ENCODE results near the gene MVB12A. TPM values are rescaled to one million over a fixed set of nuclear protein-coding genes. Genes with fewer than 3 reads are reported as not detected.

The MVB12A gene
- total RNA-seq, 2 donors from 2014 or later = 25.3 to 103 TPM

DNA sequence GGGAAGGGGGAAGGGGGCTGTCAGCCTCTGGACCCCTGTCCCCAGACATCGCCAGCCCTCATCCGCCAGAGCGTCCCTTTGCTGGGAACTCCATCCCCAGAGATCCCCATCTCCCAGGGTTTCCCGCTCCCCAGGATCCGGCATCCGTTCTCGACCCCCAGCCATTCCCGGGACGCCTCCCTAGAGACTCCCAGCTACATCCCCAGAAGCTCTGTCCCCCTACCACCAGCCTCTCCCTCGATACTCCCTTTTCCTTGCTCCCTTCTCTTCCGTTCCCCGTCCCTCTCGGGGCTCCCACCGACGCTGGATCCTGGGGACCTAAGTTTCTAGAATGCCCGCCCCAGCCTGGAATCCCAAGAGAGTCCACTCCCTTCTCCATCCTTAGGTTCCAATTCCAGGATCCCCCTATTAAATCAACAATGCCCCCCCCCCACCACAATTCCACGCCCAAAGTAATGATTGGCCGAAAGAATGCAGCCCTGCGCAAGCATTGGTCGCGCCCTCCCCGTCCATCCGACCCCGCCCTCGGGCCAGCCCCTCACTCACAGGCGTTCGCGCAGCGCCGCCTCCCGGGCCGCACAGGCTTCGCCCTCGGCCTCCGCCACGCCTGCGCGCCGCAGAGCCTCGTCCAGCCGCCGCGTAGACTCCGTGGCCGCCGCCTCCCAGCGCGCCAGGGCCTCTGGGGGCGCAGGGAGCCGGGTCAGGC is 29.0 kb upstream of the MVB12A start:
- H3K36me3 ChIP-seq = no peaks in the 10 kb centered on the region
- ATAC-seq (ENCODE audit: insufficient number of reproducible peaks, low FRiP score, low read depth) (peak; percentile 71), DNase-seq (ENCODE audit: low spot score) (peak; percentile 71)
- peaks cover 3 to 14% of the 10 kb centered on the region in 2 donors for H3K4me1 ChIP-seq (ENCODE audit: control insufficient read depth in 1 of 2, low read depth in 2 of 2)
- H3K4me3 ChIP-seq = peak overlapping the region; percentile 83
- peak; percentile 70 for TF ChIP-seq CTCF (IDR thresholded peaks at IDR 0.05)
- no peaks in the 10 kb centered on the region for H3K9me3 ChIP-seq
- H3K27ac ChIP-seq = no peak overlapping the region
- H3K27me3 ChIP-seq (replicated peaks; ENCODE audit: insufficient read depth) = no peaks in the 10 kb centered on the region

GRCh38 chr19:17391371-17392151 is 28.3 kb upstream of the MVB12A start:
- TF ChIP-seq CTCF (IDR thresholded peaks at IDR 0.05) = peak; percentile 11
- peak overlapping the region; percentile 83 for H3K4me3 ChIP-seq
- DNase-seq (ENCODE audit: low spot score) = no peak

GRCh38 chr19:17393002-17393401 is 26.8 kb upstream of the MVB12A start:
- no peak overlapping the region for H3K27ac ChIP-seq

More at GRCh38 chr19:17391371-17392151, 28.3 kb upstream of the MVB12A start:
- ATAC-seq (ENCODE audit: insufficient number of reproducible peaks, low FRiP score, low read depth) = no peak
- H3K27me3 ChIP-seq (replicated peaks; ENCODE audit: insufficient read depth) = no peaks in the 10 kb centered on the region
- H3K27ac ChIP-seq = no peak overlapping the region
- H3K9me3 ChIP-seq = no peaks in the 10 kb centered on the region
- peaks cover 3 to 13% of the 10 kb centered on the region in 2 donors for H3K4me1 ChIP-seq (ENCODE audit: control insufficient read depth in 1 of 2, low read depth in 2 of 2)
- no peaks in the 10 kb centered on the region for H3K36me3 ChIP-seq

DNA sequence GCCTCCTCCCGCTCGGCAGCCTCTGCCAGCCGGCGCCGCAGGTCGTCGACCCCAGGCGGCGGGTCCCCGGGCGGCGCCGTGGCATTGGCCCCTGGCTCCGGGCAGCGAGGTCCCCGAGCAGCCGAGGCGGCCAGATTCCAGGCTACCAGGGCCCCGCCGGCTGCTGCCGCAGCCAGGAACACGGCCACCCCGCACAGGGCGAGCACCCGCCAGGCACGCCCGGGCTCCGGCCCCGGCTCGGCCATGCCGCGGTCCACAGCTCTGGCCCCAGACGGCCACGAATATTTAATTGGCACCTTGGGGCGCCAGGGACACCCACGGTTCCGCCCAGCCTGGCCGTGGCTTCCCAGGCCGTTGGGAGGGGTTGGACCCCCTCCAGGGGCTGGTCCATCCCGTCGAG is 25.9 kb upstream of the MVB12A start, which contains the start of gene CCDC194:
CCDC194 (minus strand) TSS at position 283 of the 400 bp plus-strand sequence; CDS start at position 245, 38 bp downstream.
- no peaks in the 10 kb centered on the region for H3K36me3 ChIP-seq
- H3K4me3 ChIP-seq = no peak within 1 kb of the TSS
- no peak for TF ChIP-seq CTCF (IDR thresholded peaks at IDR 0.05)
- no peaks in the 10 kb centered on the region for H3K27me3 ChIP-seq (replicated peaks; ENCODE audit: insufficient read depth)
- ATAC-seq (ENCODE audit: insufficient number of reproducible peaks, low FRiP score, low read depth) = no peak
- no peaks in the 10 kb centered on the region for H3K9me3 ChIP-seq
- no peak for DNase-seq (ENCODE audit: low spot score)
- no peak within 1 kb of the TSS for H3K27ac ChIP-seq
- H3K4me1 ChIP-seq (ENCODE audit: control insufficient read depth in 1 of 2, low read depth in 2 of 2) = peaks cover 3 to 13% of the 10 kb centered on the region in 2 donors

More at GRCh38 chr19:17393002-17393401, 26.8 kb upstream of the MVB12A start:
- Histone ChIP-seq H3K9me3 (no peaks in the 10 kb centered on the region), H3K36me3 (no peaks in the 10 kb centered on the region), H3K4me1 (ENCODE audit: control insufficient read depth in 1 of 2, low read depth in 2 of 2) (peaks cover 3 to 13% of the 10 kb centered on the region in 2 donors), H3K4me3 (no peak overlapping the region), H3K27me3 (replicated peaks; ENCODE audit: insufficient read depth) (no peaks in the 10 kb centered on the region)
- TF ChIP-seq CTCF (IDR thresholded peaks at IDR 0.05) = no peak
- DNase-seq (ENCODE audit: low spot score) = no peak
- ATAC-seq (ENCODE audit: insufficient number of reproducible peaks, low FRiP score, low read depth) = no peak

DNA sequence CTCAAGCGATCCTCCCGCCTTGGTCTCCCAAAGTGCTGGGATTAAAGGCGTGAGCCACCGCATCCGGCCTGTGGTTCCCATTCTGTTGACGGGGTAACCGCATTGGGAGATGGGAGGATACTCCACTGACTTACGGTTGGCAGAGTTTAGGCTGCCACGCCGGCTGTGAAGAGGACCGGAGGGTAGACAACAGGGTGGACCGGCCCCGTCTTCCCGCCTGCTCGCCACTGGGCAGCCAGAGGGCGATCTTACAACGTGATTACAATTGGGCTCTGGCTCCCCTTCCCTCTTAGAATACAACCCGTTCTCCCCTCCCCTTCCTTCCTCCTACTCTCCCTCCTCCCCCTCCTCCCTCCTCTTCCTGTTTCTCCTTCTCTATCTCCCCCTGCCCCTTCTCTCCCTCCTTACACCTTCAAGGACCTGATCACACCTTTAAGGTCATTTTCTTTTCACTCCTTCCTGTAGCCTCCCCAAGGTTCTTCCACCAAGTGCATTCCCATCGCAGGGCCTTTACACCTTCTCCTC is 24.9 kb upstream of the MVB12A start:
- no peaks in the 10 kb centered on the region for H3K36me3 ChIP-seq
- no peak for DNase-seq (ENCODE audit: low spot score)
- no peak for ATAC-seq (ENCODE audit: insufficient number of reproducible peaks, low FRiP score, low read depth)
- no peaks in the 10 kb centered on the region for H3K27me3 ChIP-seq (replicated peaks; ENCODE audit: insufficient read depth)
- H3K4me1 ChIP-seq (ENCODE audit: control insufficient read depth in 1 of 2, low read depth in 2 of 2) = peaks cover 3 to 13% of the 10 kb centered on the region in 2 donors
- TF ChIP-seq CTCF (IDR thresholded peaks at IDR 0.05) = peak; percentile 54
- H3K27ac ChIP-seq = no peak overlapping the region
- H3K9me3 ChIP-seq = no peaks in the 10 kb centered on the region
- H3K4me3 ChIP-seq = no peak overlapping the region

All from thoracic aorta (tissue), 2 donors.